Activated T-helper 9 cell treated with anti-CD3 and anti-CD28 coated beads, Interleukin-2, amount 50 U/mL, for 16 hours (primary cell): ENCODE measurements around the gene ALS2CL.

Experiments
- DNase-seq: peaks from one replicate; pipeline ENCODE4 v3.0.0-alpha.2; 2020; ENCODE audit warnings: low read depth

ALS2CL gene

GRCh38 chr3:46716461-46717441 lies 23.3 kb upstream of the ALS2CL start:
- DNase-seq: no peak

GRCh38 chr3:46715507-46716175 lies 22.2 kb upstream of the ALS2CL start:
- DNase-seq: no peak

DNA sequence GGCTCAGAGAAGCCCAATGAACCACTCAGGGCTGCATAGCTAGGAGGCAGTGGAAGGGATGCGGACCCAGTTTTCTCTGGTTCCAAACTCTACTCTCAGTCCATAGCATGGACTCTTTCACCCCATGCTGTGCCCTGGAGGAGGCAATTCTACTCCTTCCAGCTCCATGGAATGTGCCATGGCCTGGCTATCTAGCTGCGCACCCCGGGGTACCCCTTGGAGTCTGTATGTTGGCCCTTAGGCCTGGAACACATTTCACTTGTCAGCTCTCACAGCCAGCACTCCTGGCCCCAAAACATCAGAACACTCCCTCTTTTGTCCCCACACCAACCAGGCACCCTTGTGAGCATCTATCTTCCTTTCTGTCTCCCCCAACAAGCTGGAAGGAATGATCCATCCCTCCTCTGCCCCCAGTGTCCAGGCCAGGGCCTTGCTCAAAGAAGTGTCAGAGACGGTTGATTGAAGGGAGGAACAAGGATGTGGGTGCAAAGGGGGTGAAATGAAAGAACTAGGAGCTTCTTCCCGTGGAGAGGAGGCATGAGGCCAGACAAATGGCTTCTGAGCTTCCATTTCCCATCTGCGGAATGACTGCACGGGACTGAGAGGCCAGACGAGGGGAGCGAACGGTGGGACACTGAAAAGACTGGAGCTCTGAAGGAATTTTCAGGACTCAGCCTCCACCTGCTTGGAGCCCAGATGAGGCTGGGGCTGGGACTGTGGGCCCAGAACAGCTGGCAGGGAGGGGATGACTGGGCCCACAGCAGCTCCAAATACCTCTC lies 21.4 kb upstream of the ALS2CL start:
- DNase-seq: no peak

DNA sequence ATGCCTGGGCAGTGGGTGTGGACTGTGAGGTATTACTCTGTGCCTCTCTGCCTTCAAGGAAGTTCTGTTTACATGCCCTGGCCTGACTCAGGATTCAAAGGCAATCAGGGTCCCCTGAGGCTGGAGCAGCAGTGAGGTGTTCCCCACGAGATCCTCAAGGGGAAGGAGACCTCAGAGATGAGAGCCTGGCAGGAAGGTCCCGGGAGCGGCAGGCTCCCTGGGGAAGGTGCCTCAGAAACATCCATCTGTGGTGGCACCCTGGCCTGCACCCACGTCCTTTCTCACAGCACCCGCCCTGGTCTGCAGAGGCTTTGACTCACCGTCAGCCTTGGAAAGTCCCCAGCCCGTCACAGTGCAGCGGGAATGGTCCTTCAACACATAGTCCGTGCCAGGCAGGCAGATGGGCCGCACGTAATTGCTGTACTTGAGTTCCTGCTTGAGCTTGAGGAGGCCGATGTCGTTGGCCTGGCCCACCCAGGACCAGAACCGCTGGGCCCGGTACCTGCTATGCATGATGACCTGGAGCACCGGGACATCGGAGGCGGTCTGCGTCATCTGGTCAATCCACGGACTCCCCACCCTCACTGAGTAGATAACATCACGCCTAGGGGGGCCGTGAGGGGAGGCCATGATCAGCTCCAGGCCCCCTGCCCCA lies 20.5 kb upstream of the ALS2CL start:
- DNase-seq: peak; percentile 50

DNA sequence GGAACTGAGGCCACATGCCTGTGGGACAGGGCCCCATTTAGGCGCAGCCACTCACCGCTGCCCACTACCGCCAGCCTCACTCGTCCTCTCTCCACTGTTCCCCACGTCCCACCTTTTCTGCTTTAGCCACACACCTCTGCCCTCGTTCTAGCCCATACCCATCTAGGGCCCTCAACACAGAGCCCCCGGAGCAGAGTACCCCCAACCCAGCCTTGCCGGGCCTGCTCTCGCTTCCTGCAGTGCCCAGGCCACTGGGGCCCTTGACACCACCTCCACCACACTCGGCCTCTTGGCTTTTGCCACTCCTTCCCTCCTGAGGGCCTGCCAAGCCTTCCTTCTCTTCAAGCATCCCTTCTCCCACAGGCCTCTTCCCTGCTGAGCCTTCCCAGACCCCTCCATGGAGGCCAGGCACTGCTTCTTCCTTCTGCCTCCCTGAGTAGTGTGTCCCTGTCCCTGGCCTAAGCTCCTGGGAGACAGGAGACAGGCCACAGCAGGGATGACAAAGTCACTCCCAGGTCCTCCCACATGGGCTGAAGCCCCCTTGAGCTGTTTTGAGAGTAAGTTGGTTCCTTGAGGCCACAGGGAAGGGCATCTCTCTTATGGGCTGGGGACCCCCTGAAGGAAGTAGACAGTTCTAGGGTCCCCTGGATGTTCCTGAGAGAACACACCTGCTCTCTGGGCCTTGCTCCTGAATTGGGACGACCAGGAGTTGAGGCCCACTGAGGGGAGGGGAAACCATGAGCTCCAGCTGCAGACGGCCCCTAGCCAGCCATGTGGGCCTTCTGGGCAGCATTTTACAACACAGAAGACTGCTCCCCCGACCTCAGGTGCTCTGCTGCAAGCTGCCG lies 19.8 kb upstream of the ALS2CL start:
- no peak for DNase-seq

- DNase-seq: no peak
These were observed 18.9 kb upstream of the ALS2CL start for GRCh38 chr3:46712191-46713049.

DNA sequence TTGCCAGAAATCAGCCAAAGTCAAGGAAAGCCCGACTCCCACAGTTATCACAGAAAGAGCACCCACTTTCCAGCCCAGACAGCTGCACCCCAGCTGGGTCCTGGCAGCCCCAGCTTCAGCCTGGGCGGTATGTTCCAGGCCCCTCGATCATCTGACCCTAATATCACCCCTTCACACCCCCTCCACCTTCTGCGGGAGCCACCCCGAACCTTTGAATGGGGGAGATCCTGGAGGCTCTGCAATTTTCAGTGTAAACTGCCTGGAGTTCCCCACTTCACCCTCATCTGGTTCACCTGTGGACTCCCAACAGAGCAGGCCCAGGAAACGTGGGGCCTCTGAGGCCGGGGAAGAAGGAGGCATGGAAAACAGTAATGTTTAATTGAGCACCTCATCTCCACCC lies 18.3 kb upstream of the ALS2CL start:
- DNase-seq: no peak

DNA sequence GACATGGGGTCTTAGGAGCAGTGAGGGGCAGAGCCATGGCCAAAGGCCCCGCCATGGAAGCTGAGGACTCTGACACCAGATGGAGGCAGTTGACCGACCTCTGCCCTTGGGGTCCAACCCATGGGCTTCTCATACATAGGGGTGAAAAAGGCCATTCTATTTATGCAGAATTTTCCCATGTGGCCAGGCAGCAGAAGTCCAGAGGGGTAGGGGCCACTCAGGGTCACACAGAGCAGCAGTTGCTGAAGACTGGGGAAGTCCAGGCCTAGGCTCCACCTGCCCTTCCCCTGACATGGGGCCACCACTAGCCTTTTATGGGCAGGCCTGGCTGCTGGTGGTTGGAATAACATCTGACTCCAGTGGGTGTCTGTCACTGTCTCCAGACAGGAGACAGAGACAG lies 17.8 kb upstream of the ALS2CL start:
- DNase-seq: no peak

DNA sequence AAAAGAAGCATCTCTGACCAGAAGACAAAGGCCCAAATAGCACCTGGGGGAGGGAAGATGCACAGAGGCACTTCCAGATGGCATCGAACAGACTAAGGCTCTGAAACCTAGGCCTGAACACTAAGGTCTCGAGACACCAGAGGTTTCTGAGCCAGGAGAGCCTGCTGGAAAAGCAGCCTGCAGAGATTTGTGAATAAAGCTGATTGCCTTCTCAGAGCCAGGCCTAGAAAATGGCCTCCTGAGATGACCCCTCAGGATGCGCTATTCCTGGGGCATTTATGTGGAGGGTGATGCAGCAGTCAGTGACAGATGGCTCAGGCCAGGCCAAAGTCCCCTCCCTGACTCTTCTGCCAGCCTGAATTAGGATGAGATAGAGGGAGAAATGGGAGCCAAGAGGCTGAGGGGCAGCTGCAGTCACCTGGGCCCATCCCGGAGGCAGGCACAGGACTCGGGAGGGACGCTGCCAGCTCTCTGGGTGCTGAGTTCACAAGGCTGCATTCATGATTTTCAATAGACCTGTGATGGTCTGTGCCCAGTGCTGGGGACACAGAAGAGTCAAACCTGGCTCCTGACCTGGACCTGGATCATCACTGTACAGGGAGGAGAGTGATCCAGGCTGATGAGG lies 17.3 kb upstream of the ALS2CL start:
- DNase-seq: no peak

DNA sequence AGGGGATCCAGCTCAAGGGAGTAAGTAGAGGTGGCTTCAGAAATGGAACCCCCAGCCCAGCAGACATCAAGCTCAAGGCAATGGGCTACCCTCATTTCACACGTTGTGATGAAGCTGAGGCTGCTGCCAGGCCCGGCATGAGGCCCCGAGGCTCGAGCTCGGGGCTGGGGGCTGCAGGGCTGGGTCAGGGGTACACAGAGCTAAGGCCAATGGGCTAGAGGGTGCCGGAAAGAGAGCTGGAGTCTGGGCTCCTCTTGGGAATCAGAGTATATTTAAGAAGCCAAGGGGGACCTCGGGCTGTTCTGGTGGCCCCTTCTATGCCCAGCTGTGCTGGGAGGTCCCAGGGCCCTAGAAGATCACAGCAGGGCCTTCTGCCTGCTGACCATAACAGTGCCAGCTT lies 16.8 kb upstream of the ALS2CL start:
- no peak for DNase-seq

GRCh38 chr3:46709721-46710120 lies 16.2 kb upstream of the ALS2CL start:
- no peak for DNase-seq

- DNase-seq: no peak
These were observed 15.7 kb upstream of the ALS2CL start for GRCh38 chr3:46709157-46709654.

GRCh38 chr3:46708401-46709156 lies 15.1 kb upstream of the ALS2CL start:
- no peak for DNase-seq

GRCh38 chr3:46707601-46708011 lies 14.1 kb upstream of the ALS2CL start:
- no peak for DNase-seq

DNA sequence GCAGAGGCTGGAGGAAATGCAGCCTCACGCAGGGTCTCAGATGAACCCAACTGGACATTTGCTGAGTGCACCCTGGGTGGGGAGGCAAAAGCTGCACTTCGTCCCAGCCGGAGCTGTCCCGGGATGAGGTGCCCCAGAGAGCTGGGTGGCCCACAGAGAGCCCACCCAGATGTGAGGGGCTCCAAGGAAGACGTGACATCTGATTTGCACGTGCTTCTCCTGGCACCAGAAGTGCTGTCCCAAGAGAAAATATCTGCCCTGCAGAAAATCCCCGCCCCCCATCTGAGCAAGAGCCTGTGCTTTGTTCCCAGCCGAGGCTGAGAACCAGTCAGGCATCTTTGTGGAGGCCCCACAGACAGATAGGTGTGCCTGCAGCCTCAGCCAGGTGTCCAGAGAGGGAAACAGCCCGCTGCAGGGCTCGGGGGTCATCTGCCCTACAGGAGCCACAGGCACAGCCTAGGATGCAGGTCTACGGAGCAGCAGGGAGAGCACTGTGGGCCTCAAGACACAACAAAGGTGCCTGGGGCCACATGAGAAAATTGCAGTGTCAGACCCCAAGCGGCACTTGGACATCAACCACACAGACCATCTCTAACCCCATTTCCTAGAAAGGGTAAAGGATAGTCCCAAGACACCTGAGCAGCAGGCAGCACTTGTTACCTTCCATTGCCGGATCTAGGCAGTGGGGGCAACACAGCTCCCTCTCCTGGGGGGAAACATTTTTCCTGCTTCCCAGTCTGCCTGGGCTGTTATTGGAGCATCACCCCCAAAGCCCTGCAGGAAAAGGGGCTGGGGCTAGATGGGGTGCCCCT lies 13.5 kb upstream of the ALS2CL start:
- no peak for DNase-seq

- no peak for DNase-seq
These were observed 12.5 kb upstream of the ALS2CL start for GRCh38 chr3:46705751-46706552.

DNA sequence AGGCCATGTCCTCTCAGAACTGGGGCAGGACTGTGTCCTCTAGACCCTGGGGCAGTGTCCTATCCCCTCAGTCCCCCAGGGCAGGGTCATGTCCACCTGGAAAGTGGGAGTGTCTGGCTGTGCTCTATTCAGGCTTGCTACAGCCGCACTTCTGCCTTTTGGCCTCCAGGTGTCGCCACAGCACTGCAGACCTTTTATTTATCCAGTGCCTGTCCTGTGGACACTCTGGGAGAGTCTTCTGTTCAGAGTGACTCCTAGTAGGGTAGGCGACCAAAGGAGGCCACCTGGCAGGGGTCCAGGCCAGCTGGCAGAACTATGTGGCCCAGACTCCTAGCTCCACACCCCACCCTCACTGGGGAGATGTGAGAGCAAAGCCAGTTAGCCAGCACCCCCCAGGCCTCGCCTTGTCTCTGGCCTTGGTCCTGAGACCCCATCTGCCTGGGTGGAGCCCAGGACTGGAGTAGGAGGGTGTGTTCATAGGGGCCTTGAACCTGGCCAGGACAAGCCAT lies 11.6 kb upstream of the ALS2CL start:
- DNase-seq: peak; percentile 39
